ENCODE data around the gene KCNQ5. TPM values are rescaled to one million over a fixed set of nuclear protein-coding genes. Genes with fewer than 3 reads are reported as not detected.

KCNQ5 gene
- total RNA-seq, 1 experiment from 2014 or later: 2.0 TPM

DNA sequence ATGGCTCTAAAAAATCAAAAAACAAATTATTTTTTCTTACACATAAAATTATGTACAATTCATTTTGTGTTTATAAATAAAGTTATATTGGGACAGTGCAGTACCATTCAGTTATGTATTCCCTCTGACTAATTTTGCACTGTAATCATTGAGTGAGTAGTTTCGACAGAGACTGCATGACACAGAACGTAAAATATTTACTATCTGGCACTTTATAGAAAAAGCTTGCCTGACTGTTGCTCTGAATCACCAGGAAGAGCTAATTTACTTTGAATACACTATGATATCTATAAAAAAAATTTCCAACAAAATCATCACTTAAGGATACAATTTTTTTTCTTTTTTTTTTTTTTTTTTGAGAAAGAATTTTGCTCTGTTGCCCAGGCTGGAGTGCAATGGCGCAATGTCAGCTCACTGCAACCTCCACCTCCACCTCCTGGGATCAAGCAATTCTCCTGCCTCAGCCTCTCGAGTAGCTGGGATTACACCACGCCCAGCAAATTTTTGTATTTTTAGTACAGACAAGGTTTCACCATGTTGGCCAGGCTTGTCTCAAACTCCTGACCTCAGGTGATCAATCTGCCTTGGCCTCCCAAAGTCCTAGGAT lies 614.4 kb downstream of the KCNQ5 start (continued):
- TF ChIP-seq, protein P1, sequence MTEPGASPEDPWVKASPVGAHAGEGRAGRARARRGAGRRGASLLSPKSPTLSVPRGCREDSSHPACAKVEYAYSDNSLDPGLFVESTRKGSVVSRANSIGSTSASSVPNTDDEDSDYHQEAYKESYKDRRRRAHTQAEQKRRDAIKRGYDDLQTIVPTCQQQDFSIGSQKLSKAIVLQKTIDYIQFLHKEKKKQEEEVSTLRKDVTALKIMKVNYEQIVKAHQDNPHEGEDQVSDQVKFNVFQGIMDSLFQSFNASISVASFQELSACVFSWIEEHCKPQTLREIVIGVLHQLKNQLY (CRISPR knock-in tag; IDR thresholded peaks at IDR 0.05): no peak
- TF ChIP-seq, protein P2, sequence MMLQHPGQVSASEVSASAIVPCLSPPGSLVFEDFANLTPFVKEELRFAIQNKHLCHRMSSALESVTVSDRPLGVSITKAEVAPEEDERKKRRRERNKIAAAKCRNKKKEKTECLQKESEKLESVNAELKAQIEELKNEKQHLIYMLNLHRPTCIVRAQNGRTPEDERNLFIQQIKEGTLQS (CRISPR knock-in tag; conservative IDR thresholded peaks at IDR 0.05): no peak
- TF ChIP-seq ZBTB21 (CRISPR knock-in tag; IDR thresholded peaks at IDR 0.05; ENCODE audit: borderline replicate concordance): no peak
- TF ChIP-seq SMAD3 (CRISPR knock-in tag; IDR thresholded peaks at IDR 0.05; ENCODE audit: borderline replicate concordance): no peak
- no peak for TF ChIP-seq FOXP1 (CRISPR knock-in tag; IDR thresholded peaks at IDR 0.05; ENCODE audit: borderline replicate concordance)
- no peak for TF ChIP-seq ZNF396 (CRISPR knock-in tag; IDR thresholded peaks at IDR 0.05; ENCODE audit: borderline replicate concordance)
- no peak for TF ChIP-seq MXD4 (CRISPR knock-in tag; IDR thresholded peaks at IDR 0.05; ENCODE audit: borderline replicate concordance)
- no peak for TF ChIP-seq JAZF1 (CRISPR knock-in tag; IDR thresholded peaks at IDR 0.05)
- TF ChIP-seq, protein P3, sequence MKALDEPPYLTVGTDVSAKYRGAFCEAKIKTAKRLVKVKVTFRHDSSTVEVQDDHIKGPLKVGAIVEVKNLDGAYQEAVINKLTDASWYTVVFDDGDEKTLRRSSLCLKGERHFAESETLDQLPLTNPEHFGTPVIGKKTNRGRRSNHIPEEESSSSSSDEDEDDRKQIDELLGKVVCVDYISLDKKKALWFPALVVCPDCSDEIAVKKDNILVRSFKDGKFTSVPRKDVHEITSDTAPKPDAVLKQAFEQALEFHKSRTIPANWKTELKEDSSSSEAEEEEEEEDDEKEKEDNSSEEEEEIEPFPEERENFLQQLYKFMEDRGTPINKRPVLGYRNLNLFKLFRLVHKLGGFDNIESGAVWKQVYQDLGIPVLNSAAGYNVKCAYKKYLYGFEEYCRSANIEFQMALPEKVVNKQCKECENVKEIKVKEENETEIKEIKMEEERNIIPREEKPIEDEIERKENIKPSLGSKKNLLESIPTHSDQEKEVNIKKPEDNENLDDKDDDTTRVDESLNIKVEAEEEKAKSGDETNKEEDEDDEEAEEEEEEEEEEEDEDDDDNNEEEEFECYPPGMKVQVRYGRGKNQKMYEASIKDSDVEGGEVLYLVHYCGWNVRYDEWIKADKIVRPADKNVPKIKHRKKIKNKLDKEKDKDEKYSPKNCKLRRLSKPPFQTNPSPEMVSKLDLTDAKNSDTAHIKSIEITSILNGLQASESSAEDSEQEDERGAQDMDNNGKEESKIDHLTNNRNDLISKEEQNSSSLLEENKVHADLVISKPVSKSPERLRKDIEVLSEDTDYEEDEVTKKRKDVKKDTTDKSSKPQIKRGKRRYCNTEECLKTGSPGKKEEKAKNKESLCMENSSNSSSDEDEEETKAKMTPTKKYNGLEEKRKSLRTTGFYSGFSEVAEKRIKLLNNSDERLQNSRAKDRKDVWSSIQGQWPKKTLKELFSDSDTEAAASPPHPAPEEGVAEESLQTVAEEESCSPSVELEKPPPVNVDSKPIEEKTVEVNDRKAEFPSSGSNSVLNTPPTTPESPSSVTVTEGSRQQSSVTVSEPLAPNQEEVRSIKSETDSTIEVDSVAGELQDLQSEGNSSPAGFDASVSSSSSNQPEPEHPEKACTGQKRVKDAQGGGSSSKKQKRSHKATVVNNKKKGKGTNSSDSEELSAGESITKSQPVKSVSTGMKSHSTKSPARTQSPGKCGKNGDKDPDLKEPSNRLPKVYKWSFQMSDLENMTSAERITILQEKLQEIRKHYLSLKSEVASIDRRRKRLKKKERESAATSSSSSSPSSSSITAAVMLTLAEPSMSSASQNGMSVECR (CRISPR knock-in tag; IDR thresholded peaks at IDR 0.05; ENCODE audit: borderline replicate concordance): no peak
- TF ChIP-seq, protein P4, sequence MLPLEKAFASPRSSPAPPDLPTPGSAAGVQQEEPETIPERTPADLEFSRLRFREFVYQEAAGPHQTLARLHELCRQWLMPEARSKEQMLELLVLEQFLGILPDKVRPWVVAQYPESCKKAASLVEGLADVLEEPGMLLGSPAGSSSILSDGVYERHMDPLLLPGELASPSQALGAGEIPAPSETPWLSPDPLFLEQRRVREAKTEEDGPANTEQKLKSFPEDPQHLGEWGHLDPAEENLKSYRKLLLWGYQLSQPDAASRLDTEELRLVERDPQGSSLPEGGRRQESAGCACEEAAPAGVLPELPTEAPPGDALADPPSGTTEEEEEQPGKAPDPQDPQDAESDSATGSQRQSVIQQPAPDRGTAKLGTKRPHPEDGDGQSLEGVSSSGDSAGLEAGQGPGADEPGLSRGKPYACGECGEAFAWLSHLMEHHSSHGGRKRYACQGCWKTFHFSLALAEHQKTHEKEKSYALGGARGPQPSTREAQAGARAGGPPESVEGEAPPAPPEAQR (CRISPR knock-in tag; IDR thresholded peaks at IDR 0.05): no peak

DNA sequence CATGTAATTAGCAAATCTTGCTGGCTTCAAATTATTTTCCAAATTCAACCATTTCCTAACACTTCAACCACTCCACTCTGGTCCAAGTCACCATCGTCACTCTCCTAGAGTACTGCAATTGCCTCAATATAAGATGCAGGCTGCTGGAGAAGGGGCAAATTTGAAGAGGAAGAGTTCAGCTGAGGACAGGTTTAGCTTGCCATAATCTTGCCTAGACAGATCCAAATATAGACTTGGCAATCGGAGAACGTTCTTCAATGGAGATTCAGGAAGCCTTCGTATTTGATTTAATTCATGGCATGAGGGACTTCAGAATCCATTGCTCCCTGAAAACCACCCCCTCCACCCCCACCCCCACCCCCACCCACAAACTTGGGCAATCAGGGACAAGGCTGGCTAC lies 618.9 kb downstream of the KCNQ5 start:
- no peaks in the 10 kb centered on the region; the same call in 1 of the 2 replicates for H3K9me3 Mint-ChIP-seq
- POLR2A ChIA-PET: no interaction called here
- H3K4me3 Mint-ChIP-seq: no peak overlapping the region
- H3K27ac Mint-ChIP-seq: no peak overlapping the region
- no peaks in the 10 kb centered on the region for H3K4me1 Mint-ChIP-seq
- H3K27me3 Mint-ChIP-seq (ENCODE audit: low read depth): no peaks in the 10 kb centered on the region
- no peak for ATAC-seq
- DNase-seq (ENCODE audit: low spot score): no peak
- H3K36me3 Mint-ChIP-seq: no peaks in the 10 kb centered on the region
- CTCF ChIA-PET: no interaction called here
- TF ChIP-seq HMGA2 (CRISPR knock-in tag; IDR thresholded peaks at IDR 0.05): no peak
- TF ChIP-seq ELF4 (CRISPR knock-in tag; IDR thresholded peaks at IDR 0.05; ENCODE audit: low read depth): no peak
- no peak for TF ChIP-seq FOXP1 (CRISPR knock-in tag; IDR thresholded peaks at IDR 0.05; ENCODE audit: borderline replicate concordance)
- TF ChIP-seq, protein P5, sequence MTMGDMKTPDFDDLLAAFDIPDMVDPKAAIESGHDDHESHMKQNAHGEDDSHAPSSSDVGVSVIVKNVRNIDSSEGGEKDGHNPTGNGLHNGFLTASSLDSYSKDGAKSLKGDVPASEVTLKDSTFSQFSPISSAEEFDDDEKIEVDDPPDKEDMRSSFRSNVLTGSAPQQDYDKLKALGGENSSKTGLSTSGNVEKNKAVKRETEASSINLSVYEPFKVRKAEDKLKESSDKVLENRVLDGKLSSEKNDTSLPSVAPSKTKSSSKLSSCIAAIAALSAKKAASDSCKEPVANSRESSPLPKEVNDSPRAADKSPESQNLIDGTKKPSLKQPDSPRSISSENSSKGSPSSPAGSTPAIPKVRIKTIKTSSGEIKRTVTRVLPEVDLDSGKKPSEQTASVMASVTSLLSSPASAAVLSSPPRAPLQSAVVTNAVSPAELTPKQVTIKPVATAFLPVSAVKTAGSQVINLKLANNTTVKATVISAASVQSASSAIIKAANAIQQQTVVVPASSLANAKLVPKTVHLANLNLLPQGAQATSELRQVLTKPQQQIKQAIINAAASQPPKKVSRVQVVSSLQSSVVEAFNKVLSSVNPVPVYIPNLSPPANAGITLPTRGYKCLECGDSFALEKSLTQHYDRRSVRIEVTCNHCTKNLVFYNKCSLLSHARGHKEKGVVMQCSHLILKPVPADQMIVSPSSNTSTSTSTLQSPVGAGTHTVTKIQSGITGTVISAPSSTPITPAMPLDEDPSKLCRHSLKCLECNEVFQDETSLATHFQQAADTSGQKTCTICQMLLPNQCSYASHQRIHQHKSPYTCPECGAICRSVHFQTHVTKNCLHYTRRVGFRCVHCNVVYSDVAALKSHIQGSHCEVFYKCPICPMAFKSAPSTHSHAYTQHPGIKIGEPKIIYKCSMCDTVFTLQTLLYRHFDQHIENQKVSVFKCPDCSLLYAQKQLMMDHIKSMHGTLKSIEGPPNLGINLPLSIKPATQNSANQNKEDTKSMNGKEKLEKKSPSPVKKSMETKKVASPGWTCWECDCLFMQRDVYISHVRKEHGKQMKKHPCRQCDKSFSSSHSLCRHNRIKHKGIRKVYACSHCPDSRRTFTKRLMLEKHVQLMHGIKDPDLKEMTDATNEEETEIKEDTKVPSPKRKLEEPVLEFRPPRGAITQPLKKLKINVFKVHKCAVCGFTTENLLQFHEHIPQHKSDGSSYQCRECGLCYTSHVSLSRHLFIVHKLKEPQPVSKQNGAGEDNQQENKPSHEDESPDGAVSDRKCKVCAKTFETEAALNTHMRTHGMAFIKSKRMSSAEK (CRISPR knock-in tag; IDR thresholded peaks at IDR 0.05; ENCODE audit: borderline replicate concordance): no peak
- TF ChIP-seq FOXJ3 (CRISPR knock-in tag; IDR thresholded peaks at IDR 0.05; ENCODE audit: borderline replicate concordance): no peak
- TF ChIP-seq, protein P6, sequence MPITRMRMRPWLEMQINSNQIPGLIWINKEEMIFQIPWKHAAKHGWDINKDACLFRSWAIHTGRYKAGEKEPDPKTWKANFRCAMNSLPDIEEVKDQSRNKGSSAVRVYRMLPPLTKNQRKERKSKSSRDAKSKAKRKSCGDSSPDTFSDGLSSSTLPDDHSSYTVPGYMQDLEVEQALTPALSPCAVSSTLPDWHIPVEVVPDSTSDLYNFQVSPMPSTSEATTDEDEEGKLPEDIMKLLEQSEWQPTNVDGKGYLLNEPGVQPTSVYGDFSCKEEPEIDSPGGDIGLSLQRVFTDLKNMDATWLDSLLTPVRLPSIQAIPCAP (CRISPR knock-in tag; IDR thresholded peaks at IDR 0.05): no peak
- no peak for TF ChIP-seq TCF7 (CRISPR knock-in tag; IDR thresholded peaks at IDR 0.05; ENCODE audit: low read depth)
- no peak for TF ChIP-seq NFATC4 (CRISPR knock-in tag; IDR thresholded peaks at IDR 0.05)
- no peak for TF ChIP-seq NFE2L1 (CRISPR knock-in tag; IDR thresholded peaks at IDR 0.05)
- TF ChIP-seq RORB (CRISPR knock-in tag; IDR thresholded peaks at IDR 0.05): no peak
- TF ChIP-seq, protein P7, sequence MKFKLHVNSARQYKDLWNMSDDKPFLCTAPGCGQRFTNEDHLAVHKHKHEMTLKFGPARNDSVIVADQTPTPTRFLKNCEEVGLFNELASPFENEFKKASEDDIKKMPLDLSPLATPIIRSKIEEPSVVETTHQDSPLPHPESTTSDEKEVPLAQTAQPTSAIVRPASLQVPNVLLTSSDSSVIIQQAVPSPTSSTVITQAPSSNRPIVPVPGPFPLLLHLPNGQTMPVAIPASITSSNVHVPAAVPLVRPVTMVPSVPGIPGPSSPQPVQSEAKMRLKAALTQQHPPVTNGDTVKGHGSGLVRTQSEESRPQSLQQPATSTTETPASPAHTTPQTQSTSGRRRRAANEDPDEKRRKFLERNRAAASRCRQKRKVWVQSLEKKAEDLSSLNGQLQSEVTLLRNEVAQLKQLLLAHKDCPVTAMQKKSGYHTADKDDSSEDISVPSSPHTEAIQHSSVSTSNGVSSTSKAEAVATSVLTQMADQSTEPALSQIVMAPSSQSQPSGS (CRISPR knock-in tag; IDR thresholded peaks at IDR 0.05; ENCODE audit: borderline replicate concordance, low read depth): no peak
- TF ChIP-seq FOXK1 (CRISPR knock-in tag; IDR thresholded peaks at IDR 0.05): no peak
- TF ChIP-seq ZNF396 (CRISPR knock-in tag; IDR thresholded peaks at IDR 0.05; ENCODE audit: borderline replicate concordance): no peak
- no peak for TF ChIP-seq NR2C2 (CRISPR knock-in tag; IDR thresholded peaks at IDR 0.05)

All from WTC11 (cell line).